ENCODE data around the gene HNRNPLL. TPM values are rescaled to one million over a fixed set of nuclear protein-coding genes. Genes with fewer than 3 reads are reported as not detected.

The HNRNPLL gene
- total and polyA plus RNA-seq, 2 of the 13 experiments (the other 11 are each of a cell fraction or from before 2014, with no cell fraction given) = 49.4 to 103 TPM

DNA sequence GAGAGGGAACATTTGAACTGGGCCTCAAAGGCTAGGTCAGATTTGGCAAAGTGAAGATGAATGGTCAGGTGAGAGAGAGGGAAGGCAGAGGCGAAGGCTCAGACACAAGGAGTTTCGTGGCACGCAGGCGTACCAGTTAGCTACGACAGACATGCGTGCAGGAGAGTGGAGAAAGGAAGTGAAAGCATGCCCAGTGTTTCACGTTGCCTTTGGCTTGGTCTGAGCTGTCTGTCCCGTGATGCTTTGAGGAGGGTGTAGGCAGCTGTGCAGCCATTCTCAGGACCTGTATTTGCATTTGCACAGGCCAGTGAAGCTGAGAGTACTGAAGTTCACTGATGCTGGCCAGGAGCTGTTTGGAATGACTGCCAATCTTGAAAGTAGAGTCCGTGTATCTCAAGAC lies 69.5 kb downstream of the HNRNPLL start (continued):
- TF ChIP-seq ZNF207 (IDR thresholded peaks at IDR 0.05; ENCODE audit: borderline replicate concordance) (no peak), ZNF501 (CRISPR knock-in tag; IDR thresholded peaks at IDR 0.05) (no peak), ZNF619 (CRISPR knock-in tag; IDR thresholded peaks at IDR 0.05) (no peak), YEATS4 (CRISPR knock-in tag; IDR thresholded peaks at IDR 0.05; ENCODE audit: borderline replicate concordance) (no peak), RARA (CRISPR knock-in tag; IDR thresholded peaks at IDR 0.05) (no peak), ZMYM4 (CRISPR knock-in tag; IDR thresholded peaks at IDR 0.05) (no peak), ZNF644 (CRISPR knock-in tag; IDR thresholded peaks at IDR 0.05; ENCODE audit: low read depth) (no peak), HNRNPK (IDR thresholded peaks at IDR 0.05; ENCODE audit: low read depth, low read length, poor library complexity, severe bottlenecking) (no peak), REL (CRISPR knock-in tag; conservative IDR thresholded peaks at IDR 0.05) (no peak), SOX5 (CRISPR knock-in tag; IDR thresholded peaks at IDR 0.05; ENCODE audit: borderline replicate concordance) (no peak), ZFP1 (CRISPR knock-in tag; IDR thresholded peaks at IDR 0.05) (no peak), ZNF781 (CRISPR knock-in tag; IDR thresholded peaks at IDR 0.05; ENCODE audit: borderline replicate concordance, not compliant biosample characterization) (no peak), RBM22 (optimal IDR thresholded peaks at IDR 0.05; ENCODE audit: low read length) (no peak), ZNF614 (CRISPR knock-in tag; IDR thresholded peaks at IDR 0.05; ENCODE audit: borderline replicate concordance) (peak; percentile 33; the same call in 1 of the 2 replicates), TBX3 (IDR thresholded peaks at IDR 0.05; ENCODE audit: borderline replicate concordance) (no peak), ESRRA (CRISPR knock-in tag; IDR thresholded peaks at IDR 0.05; ENCODE audit: low read depth) (no peak), NFYC (CRISPR knock-in tag; IDR thresholded peaks at IDR 0.05) (no peak)
- TF ChIP-seq, protein P1, sequence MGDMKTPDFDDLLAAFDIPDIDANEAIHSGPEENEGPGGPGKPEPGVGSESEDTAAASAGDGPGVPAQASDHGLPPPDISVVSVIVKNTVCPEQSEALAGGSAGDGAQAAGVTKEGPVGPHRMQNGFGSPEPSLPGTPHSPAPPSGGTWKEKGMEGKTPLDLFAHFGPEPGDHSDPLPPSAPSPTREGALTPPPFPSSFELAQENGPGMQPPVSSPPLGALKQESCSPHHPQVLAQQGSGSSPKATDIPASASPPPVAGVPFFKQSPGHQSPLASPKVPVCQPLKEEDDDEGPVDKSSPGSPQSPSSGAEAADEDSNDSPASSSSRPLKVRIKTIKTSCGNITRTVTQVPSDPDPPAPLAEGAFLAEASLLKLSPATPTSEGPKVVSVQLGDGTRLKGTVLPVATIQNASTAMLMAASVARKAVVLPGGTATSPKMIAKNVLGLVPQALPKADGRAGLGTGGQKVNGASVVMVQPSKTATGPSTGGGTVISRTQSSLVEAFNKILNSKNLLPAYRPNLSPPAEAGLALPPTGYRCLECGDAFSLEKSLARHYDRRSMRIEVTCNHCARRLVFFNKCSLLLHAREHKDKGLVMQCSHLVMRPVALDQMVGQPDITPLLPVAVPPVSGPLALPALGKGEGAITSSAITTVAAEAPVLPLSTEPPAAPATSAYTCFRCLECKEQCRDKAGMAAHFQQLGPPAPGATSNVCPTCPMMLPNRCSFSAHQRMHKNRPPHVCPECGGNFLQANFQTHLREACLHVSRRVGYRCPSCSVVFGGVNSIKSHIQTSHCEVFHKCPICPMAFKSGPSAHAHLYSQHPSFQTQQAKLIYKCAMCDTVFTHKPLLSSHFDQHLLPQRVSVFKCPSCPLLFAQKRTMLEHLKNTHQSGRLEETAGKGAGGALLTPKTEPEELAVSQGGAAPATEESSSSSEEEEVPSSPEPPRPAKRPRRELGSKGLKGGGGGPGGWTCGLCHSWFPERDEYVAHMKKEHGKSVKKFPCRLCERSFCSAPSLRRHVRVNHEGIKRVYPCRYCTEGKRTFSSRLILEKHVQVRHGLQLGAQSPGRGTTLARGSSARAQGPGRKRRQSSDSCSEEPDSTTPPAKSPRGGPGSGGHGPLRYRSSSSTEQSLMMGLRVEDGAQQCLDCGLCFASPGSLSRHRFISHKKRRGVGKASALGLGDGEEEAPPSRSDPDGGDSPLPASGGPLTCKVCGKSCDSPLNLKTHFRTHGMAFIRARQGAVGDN (CRISPR knock-in tag; IDR thresholded peaks at IDR 0.05) = peak; percentile 72
- TF ChIP-seq, protein P2, sequence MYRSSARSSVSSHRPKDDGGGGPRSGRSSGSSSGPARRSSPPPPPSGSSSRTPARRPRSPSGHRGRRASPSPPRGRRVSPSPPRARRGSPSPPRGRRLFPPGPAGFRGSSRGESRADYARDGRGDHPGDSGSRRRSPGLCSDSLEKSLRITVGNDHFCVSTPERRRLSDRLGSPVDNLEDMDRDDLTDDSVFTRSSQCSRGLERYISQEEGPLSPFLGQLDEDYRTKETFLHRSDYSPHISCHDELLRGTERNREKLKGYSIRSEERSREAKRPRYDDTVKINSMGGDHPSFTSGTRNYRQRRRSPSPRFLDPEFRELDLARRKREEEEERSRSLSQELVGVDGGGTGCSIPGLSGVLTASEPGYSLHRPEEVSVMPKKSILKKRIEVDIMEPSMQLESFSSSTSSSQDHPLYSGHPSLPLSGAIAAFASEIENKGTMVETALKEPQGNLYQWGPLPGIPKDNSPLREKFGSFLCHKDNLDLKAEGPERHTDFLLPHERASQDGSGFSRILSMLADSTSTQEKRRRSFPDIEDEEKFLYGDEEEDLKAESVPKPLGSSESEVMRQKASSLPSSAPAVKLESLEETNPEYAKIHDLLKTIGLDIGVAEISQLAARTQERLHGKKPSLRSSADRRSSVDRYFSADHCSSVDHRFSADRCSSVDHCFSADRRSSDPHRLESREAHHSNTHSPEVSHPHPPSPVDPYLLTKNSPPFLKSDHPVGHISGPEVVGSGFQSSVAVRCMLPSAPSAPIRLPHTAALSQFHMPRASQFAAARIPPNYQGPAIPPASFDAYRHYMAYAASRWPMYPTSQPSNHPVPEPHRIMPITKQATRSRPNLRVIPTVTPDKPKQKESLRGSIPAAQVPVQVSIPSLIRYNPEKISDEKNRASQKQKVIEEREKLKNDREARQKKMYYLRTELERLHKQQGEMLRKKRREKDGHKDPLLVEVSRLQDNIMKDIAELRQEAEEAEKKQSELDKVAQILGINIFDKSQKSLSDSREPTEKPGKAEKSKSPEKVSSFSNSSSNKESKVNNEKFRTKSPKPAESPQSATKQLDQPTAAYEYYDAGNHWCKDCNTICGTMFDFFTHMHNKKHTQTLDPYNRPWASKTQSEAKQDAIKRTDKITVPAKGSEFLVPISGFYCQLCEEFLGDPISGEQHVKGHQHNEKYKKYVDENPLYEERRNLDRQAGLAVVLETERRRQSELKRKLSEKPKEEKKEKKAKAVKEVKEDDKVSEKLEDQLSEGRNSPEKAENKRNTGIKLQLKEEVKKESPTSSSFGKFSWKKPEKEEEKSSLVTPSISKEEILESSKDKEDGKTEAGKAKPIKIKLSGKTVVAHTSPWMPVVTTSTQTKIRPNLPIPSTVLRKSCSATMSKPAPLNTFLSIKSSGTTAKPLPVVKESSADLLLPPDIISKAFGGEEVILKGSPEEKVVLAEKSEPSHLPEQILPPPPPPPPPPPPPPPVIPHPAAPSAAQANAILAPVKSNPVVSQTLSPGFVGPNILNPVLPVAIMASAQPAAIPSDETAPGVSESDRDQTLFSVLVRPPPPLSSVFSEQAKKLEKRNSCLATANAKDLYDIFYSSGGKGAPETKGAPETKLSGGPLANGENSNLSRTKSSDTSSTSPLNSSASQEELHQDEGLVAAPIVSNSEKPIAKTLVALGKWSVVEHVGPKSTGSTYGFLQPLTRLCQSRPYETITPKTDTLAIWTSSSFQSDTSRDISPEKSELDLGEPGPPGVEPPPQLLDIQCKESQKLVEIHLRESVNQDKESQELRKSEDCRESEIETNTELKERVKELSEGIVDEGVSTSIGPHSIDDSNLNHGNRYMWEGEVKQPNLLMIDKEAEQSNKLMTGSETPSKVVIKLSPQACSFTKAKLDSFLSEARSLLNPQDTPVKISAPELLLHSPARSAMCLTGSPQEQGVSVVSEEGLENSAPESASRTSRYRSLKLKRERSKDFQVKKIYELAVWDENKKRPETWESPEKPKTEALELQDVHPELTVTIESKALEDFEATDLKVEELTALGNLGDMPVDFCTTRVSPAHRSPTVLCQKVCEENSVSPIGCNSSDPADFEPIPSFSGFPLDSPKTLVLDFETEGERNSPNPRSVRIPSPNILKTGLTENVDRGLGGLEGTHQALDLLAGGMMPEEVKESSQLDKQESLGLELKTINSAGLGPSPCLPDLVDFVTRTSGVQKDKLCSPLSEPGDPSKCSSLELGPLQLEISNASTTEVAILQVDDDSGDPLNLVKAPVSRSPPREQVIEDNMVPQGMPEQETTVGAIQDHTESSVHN (CRISPR knock-in tag; IDR thresholded peaks at IDR 0.05) = no peak
- TF ChIP-seq, protein P3, sequence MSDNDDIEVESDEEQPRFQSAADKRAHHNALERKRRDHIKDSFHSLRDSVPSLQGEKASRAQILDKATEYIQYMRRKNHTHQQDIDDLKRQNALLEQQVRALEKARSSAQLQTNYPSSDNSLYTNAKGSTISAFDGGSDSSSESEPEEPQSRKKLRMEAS (IDR thresholded peaks at IDR 0.05) = peak; percentile 65
